ENCODE data around the gene AKR1C3. TPM values are rescaled to one million over a fixed set of nuclear protein-coding genes. Genes with fewer than 3 reads are reported as not detected.

The AKR1C3 gene
- total and polyA plus RNA-seq, 9 donors = 0.75 to 2.5 (median 1.1) TPM

- Histone ChIP-seq H3K4me3 (ENCODE audit: low read length) (no peak overlapping the region), H3K9me3 (replicated peaks; ENCODE audit: control insufficient read depth, low read depth, low read length) (peaks cover 2% of the 10 kb centered on the region), H3K27ac (ENCODE audit: low read length) (no peak overlapping the region), H3K4me1 (ENCODE audit: control insufficient read depth, insufficient read depth, low read length) (no peaks in the 10 kb centered on the region), H3K36me3 (ENCODE audit: control insufficient read depth, insufficient read depth, low read length) (no peaks in the 10 kb centered on the region), H3K27me3 (ENCODE audit: control insufficient read depth, insufficient read depth, low read length) (no peaks in the 10 kb centered on the region)
- 89% methylated on average over 1 of the region's 3 CpGs for WGBS (ENCODE audit: insufficient coverage)
- DNase-seq = no peak
Measured at GRCh38 chr10:5151076-5151475, 56.9 kb downstream of the AKR1C3 start.

GRCh38 chr10:5155951-5156350 is 61.7 kb downstream of the AKR1C3 start:
- 57% methylated on average over 1 of the region's 1 CpG for WGBS (ENCODE audit: insufficient coverage)
- Histone ChIP-seq H3K27ac (ENCODE audit: low read length) (no peak overlapping the region), H3K9me3 (replicated peaks; ENCODE audit: control insufficient read depth, low read depth, low read length) (no peaks in the 10 kb centered on the region), H3K4me3 (ENCODE audit: low read length) (no peak overlapping the region), H3K4me1 (ENCODE audit: control insufficient read depth, insufficient read depth, low read length) (no peaks in the 10 kb centered on the region), H3K36me3 (ENCODE audit: control insufficient read depth, insufficient read depth, low read length) (no peaks in the 10 kb centered on the region), H3K27me3 (ENCODE audit: control insufficient read depth, insufficient read depth, low read length) (no peaks in the 10 kb centered on the region)
- DNase-seq = no peak

Other genes with a start within 250 kb of the AKR1C3 start
- 6.5 TPM for gene AKR1C1, start 131.0 kb upstream of the AKR1C3 start, total RNA-seq
- 10 to 100 TPM in 6 of 8 donors, 1 to 10 TPM in 2; 6.6 to 13.2 (median 10.6) TPM for gene AKR1C1, start 131.0 kb upstream of the AKR1C3 start, polyA plus RNA-seq (ENCODE audit: insufficient read depth in 1 of 8, insufficient read length in 8 of 8, low replicate concordance in 1 of 8)
- gene AKR1C2, start 90.6 kb upstream of the AKR1C3 start, total RNA-seq = 10.9 TPM
- gene AKR1C2, start 90.6 kb upstream of the AKR1C3 start, polyA plus RNA-seq (ENCODE audit: insufficient read depth in 1 of 8, insufficient read length in 8 of 8, low replicate concordance in 1 of 8) = 10 to 100 TPM in 7 of 8 donors, 1 to 10 TPM in 1; 9.2 to 14.4 (median 12.1) TPM
- gene AKR1C8, start 90.7 kb downstream of the AKR1C3 start, total RNA-seq = 0.09 TPM
- gene AKR1C8, start 90.7 kb downstream of the AKR1C3 start, polyA plus RNA-seq (ENCODE audit: insufficient read depth in 1 of 8, insufficient read length in 8 of 8, low replicate concordance in 1 of 8) = under 1 TPM in 1 of 8 donors, not detected in 7; 0.16 TPM
- gene AKR1C4, start 102.4 kb downstream of the AKR1C3 start, total RNA-seq = not detected
- gene AKR1C4, start 102.4 kb downstream of the AKR1C3 start, polyA plus RNA-seq (ENCODE audit: insufficient read depth in 1 of 8, insufficient read length in 8 of 8, low replicate concordance in 1 of 8) = not detected

Measured in muscle of leg (tissue), 11 donors.